ENCODE results near the gene TMTC2.

The TMTC2 gene

DNA sequence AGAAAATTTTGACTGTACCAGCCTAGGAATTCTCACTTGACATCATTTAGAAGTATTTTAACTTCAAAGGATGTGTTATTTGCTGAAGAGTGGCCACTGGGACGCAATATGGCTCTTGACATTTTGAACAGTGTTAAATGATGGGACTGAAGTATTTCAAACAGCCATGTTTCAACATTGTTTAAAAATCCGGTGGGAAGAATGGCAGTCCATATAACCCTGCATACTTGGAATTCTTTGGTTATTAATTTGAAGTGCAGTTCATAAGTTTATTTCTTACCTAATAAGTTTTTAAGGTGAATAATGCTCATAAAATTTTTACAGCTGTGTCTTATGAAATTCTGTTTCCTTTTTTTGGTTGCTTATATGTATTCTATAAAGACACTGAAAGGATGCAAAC, 8.3 kb downstream of the TMTC2 start:
- no peak overlapping the region for H4K91ac ChIP-seq (ENCODE audit: low read length)
- H2BK15ac ChIP-seq (ENCODE audit: low read depth, poor library complexity, severe bottlenecking): no peak overlapping the region
- 76% methylated on average over 1 of the region's 2 CpGs for WGBS
- H3K27ac ChIP-seq (ENCODE audit: low read length, poor library complexity, severe bottlenecking): no peak overlapping the region
- H3K4ac ChIP-seq (ENCODE audit: low read depth in 1 of 2, low read length in 2 of 2): no peak overlapping the region
- no peaks in the 10 kb centered on the region for H3K27me3 ChIP-seq (ENCODE audit: control insufficient read depth in 1 of 2, insufficient read depth in 1 of 2, low read length in 2 of 2)
- no peaks in the 10 kb centered on the region for H3K9me3 ChIP-seq (ENCODE audit: control insufficient read depth, low read length)
- no peak overlapping the region for H2AFZ ChIP-seq (ENCODE audit: low read depth, low read length)
- H4K8ac ChIP-seq (ENCODE audit: low read length): no peak overlapping the region
- H3K18ac ChIP-seq (ENCODE audit: low read depth in 1 of 2, low read length in 2 of 2): no peak overlapping the region
- no peak overlapping the region for H2BK5ac ChIP-seq (ENCODE audit: low read depth, low read length, poor library complexity, severe bottlenecking)
- H3K79me1 ChIP-seq (replicated peaks; ENCODE audit: low read length, poor library complexity, severe bottlenecking): peaks cover 5% of the 10 kb centered on the region
- no peak overlapping the region for H3K4me2 ChIP-seq (ENCODE audit: low read length, poor library complexity, severe bottlenecking)
- H2BK12ac ChIP-seq (ENCODE audit: low read length in 2 of 2): no peak overlapping the region
- no peaks in the 10 kb centered on the region for H3K36me3 ChIP-seq (ENCODE audit: control insufficient read depth in 1 of 2, insufficient read depth in 2 of 2, low read depth in 1 of 2, low read length in 2 of 2)
- no peak overlapping the region for H3K4me3 ChIP-seq (ENCODE audit: insufficient read depth in 1 of 2, low read depth in 1 of 2, low read length in 2 of 2)
- H3K9ac ChIP-seq (ENCODE audit: low read length): no peak overlapping the region
- no peak overlapping the region for H2BK120ac ChIP-seq (ENCODE audit: low read depth, low read length)
- no peak overlapping the region for H2AK5ac ChIP-seq (ENCODE audit: low read length, severe bottlenecking)
- H3K4me1 ChIP-seq (ENCODE audit: control insufficient read depth, insufficient read depth, low read depth, low read length): no peaks in the 10 kb centered on the region
- DNase-seq: no peak
- no peak overlapping the region for H3K14ac ChIP-seq (ENCODE audit: low read length in 2 of 2)
- H3K23ac ChIP-seq (ENCODE audit: low read length in 2 of 2): no peak overlapping the region

GRCh38 chr12:82695531-82695930, 8.8 kb downstream of the TMTC2 start:
- Histone ChIP-seq H3K14ac (ENCODE audit: low read length in 2 of 2) (no peak overlapping the region), H3K4me2 (ENCODE audit: low read length, poor library complexity, severe bottlenecking) (no peak overlapping the region), H2AK5ac (ENCODE audit: low read length, severe bottlenecking) (no peak overlapping the region), H3K23ac (ENCODE audit: low read length in 2 of 2) (no peak overlapping the region), H3K4me3 (ENCODE audit: insufficient read depth in 1 of 2, low read depth in 1 of 2, low read length in 2 of 2) (no peak overlapping the region), H2BK15ac (ENCODE audit: low read depth, poor library complexity, severe bottlenecking) (no peak overlapping the region), H3K79me1 (replicated peaks; ENCODE audit: low read length, poor library complexity, severe bottlenecking) (peaks cover 3% of the 10 kb centered on the region), H2BK12ac (ENCODE audit: low read length in 2 of 2) (no peak overlapping the region), H3K36me3 (ENCODE audit: control insufficient read depth in 1 of 2, insufficient read depth in 2 of 2, low read depth in 1 of 2, low read length in 2 of 2) (no peaks in the 10 kb centered on the region), H2AFZ (ENCODE audit: low read depth, low read length) (no peak overlapping the region), H3K9ac (ENCODE audit: low read length) (no peak overlapping the region), H3K27ac (ENCODE audit: low read length, poor library complexity, severe bottlenecking) (no peak overlapping the region), H3K18ac (ENCODE audit: low read depth in 1 of 2, low read length in 2 of 2) (no peak overlapping the region), H3K4me1 (ENCODE audit: control insufficient read depth, insufficient read depth, low read depth, low read length) (no peaks in the 10 kb centered on the region), H2BK5ac (ENCODE audit: low read depth, low read length, poor library complexity, severe bottlenecking) (no peak overlapping the region), H3K4ac (ENCODE audit: low read depth in 1 of 2, low read length in 2 of 2) (no peak overlapping the region), H2BK120ac (ENCODE audit: low read depth, low read length) (no peak overlapping the region), H4K91ac (ENCODE audit: low read length) (no peak overlapping the region), H3K27me3 (ENCODE audit: control insufficient read depth in 1 of 2, insufficient read depth in 1 of 2, low read length in 2 of 2) (no peaks in the 10 kb centered on the region), H4K8ac (ENCODE audit: low read length) (no peak overlapping the region), H3K9me3 (ENCODE audit: control insufficient read depth, low read length) (no peaks in the 10 kb centered on the region)
- WGBS: 73% methylated on average over 2 of the region's 2 CpGs
- DNase-seq: no peak

DNA sequence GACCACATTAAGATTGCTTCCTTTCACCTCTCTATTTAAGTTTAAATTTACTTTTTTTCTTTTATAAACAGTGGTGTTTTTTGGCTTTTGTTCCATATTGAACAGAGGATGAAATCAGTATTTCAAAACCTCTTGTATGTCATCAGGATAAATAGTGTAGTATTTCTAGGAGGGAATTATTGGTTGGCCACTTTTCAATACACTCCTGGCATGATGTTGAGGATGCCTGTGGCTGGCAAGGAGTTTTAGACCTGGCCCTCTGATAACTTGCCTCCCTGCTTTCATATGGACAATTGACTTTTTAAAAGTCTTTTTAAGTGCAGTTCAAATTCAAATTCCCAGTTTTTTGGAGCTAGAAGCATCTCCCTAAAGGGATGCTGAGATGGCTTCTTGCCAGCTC, 9.8 kb downstream of the TMTC2 start:
- no peak overlapping the region for H3K27ac ChIP-seq (ENCODE audit: low read length, poor library complexity, severe bottlenecking)
- H2BK15ac ChIP-seq (ENCODE audit: low read depth, poor library complexity, severe bottlenecking): no peak overlapping the region
- no peak overlapping the region for H3K4me3 ChIP-seq (ENCODE audit: insufficient read depth in 1 of 2, low read depth in 1 of 2, low read length in 2 of 2)
- H2AFZ ChIP-seq (ENCODE audit: low read depth, low read length): no peak overlapping the region
- no peak overlapping the region for H3K18ac ChIP-seq (ENCODE audit: low read depth in 1 of 2, low read length in 2 of 2)
- H3K9ac ChIP-seq (ENCODE audit: low read length): no peak overlapping the region
- H3K14ac ChIP-seq (ENCODE audit: low read length in 2 of 2): no peak overlapping the region
- no peak overlapping the region for H3K23ac ChIP-seq (ENCODE audit: low read length in 2 of 2)
- no peak overlapping the region for H4K91ac ChIP-seq (ENCODE audit: low read length)
- no peak for DNase-seq
- H3K79me1 ChIP-seq (replicated peaks; ENCODE audit: low read length, poor library complexity, severe bottlenecking): peaks cover 3% of the 10 kb centered on the region
- no peak overlapping the region for H2BK5ac ChIP-seq (ENCODE audit: low read depth, low read length, poor library complexity, severe bottlenecking)
- no peak overlapping the region for H3K4ac ChIP-seq (ENCODE audit: low read depth in 1 of 2, low read length in 2 of 2)
- no peak overlapping the region for H2BK120ac ChIP-seq (ENCODE audit: low read depth, low read length)
- no peak overlapping the region for H2BK12ac ChIP-seq (ENCODE audit: low read length in 2 of 2)
- H2AK5ac ChIP-seq (ENCODE audit: low read length, severe bottlenecking): no peak overlapping the region
- no peaks in the 10 kb centered on the region for H3K4me1 ChIP-seq (ENCODE audit: control insufficient read depth, insufficient read depth, low read depth, low read length)
- H3K27me3 ChIP-seq (ENCODE audit: control insufficient read depth in 1 of 2, insufficient read depth in 1 of 2, low read length in 2 of 2): no peaks in the 10 kb centered on the region
- no peak overlapping the region for H4K8ac ChIP-seq (ENCODE audit: low read length)
- no peaks in the 10 kb centered on the region for H3K9me3 ChIP-seq (ENCODE audit: control insufficient read depth, low read length)
- H3K4me2 ChIP-seq (ENCODE audit: low read length, poor library complexity, severe bottlenecking): no peak overlapping the region
- H3K36me3 ChIP-seq (ENCODE audit: control insufficient read depth in 1 of 2, insufficient read depth in 2 of 2, low read depth in 1 of 2, low read length in 2 of 2): no peaks in the 10 kb centered on the region

DNA sequence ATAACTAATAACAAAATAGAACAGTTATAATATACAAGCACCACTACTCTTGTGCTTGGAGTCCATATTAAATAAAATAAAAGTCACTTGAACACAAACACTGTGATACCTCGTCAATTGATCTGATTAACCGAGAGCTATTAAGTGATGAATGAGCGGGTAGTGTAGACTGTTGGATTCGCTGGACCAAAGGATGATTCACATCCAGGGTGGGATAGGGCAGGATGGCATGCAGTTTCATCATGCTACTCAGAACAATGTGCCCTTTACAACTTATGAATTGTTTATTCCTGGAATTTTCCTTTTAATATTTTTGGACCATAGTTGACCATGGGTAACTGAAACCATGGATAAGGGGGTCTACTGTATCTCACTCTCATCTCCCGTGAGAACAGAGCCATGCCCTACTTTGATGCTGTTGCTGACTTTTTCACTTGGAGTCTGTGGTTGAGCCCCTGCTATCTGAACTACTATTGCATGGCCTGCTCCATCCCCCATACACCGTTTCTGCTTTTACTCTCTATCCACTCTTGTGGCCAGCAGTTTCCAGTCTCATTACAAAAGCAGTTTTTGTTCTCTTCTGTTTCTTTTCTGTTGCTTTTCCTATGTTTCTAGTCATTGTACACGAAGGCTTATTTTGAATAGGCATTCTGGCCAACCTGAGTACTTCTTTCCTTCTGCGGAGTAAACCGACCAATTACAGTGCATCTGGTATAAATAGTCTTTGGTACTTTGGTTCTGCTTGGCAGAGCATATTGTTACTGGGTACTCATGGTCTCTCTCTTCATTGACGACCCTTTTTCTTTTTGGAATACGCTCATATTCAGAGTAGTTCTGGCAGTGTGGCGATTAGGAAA, 12.2 kb downstream of the TMTC2 start:
- Histone ChIP-seq H2BK120ac (ENCODE audit: low read depth, low read length) (no peak overlapping the region), H2BK5ac (ENCODE audit: low read depth, low read length, poor library complexity, severe bottlenecking) (no peak overlapping the region), H4K91ac (ENCODE audit: low read length) (no peak overlapping the region), H3K27ac (ENCODE audit: low read length, poor library complexity, severe bottlenecking) (no peak overlapping the region), H2BK15ac (ENCODE audit: low read depth, poor library complexity, severe bottlenecking) (no peak overlapping the region), H2BK12ac (ENCODE audit: low read length in 2 of 2) (no peak overlapping the region), H3K4ac (ENCODE audit: low read depth in 1 of 2, low read length in 2 of 2) (no peak overlapping the region), H3K14ac (ENCODE audit: low read length in 2 of 2) (no peak overlapping the region), H3K27me3 (ENCODE audit: control insufficient read depth in 1 of 2, insufficient read depth in 1 of 2, low read length in 2 of 2) (no peaks in the 10 kb centered on the region), H2AFZ (ENCODE audit: low read depth, low read length) (no peak overlapping the region), H3K4me1 (ENCODE audit: control insufficient read depth, insufficient read depth, low read depth, low read length) (no peaks in the 10 kb centered on the region), H3K4me2 (ENCODE audit: low read length, poor library complexity, severe bottlenecking) (no peak overlapping the region), H3K4me3 (ENCODE audit: insufficient read depth in 1 of 2, low read depth in 1 of 2, low read length in 2 of 2) (no peak overlapping the region), H3K36me3 (ENCODE audit: control insufficient read depth in 1 of 2, insufficient read depth in 2 of 2, low read depth in 1 of 2, low read length in 2 of 2) (no peaks in the 10 kb centered on the region), H2AK5ac (ENCODE audit: low read length, severe bottlenecking) (no peak overlapping the region), H4K8ac (ENCODE audit: low read length) (no peak overlapping the region), H3K79me1 (replicated peaks; ENCODE audit: low read length, poor library complexity, severe bottlenecking) (peaks cover 3% of the 10 kb centered on the region), H3K18ac (ENCODE audit: low read depth in 1 of 2, low read length in 2 of 2) (no peak overlapping the region), H3K23ac (ENCODE audit: low read length in 2 of 2) (no peak overlapping the region), H3K9ac (ENCODE audit: low read length) (no peak overlapping the region), H3K9me3 (ENCODE audit: control insufficient read depth, low read length) (no peaks in the 10 kb centered on the region)
- WGBS: 97% methylated on average over 12 of the region's 12 CpGs
- DNase-seq: no peak

Measured in mesenchymal stem cell (in vitro differentiated cells and primary cell).